HG02571 (cell line): ENCODE results near the gene POLR2E.

Source experiments
- ATAC-seq: cut with Tn5 transposase; IDR thresholded peaks from one replicate; pipeline ENCODE4 v1.9.1; 2021; ENCODE audit warnings: mild to moderate bottlenecking, moderate library complexity; ENCODE audit not compliant: unreplicated experiment

The POLR2E gene

GRCh38 chr19:1082165-1082927 is 12.8 kb downstream of the POLR2E start:
- no peak for ATAC-seq

GRCh38 chr19:1081301-1082164 is 13.6 kb downstream of the POLR2E start:
- ATAC-seq = no peak

GRCh38 chr19:1080360-1081161 is 14.6 kb downstream of the POLR2E start:
- no peak for ATAC-seq

- no peak for ATAC-seq
Observed at GRCh38 chr19:1079566-1080111, 15.5 kb downstream of the POLR2E start.

- peak; percentile 47 for ATAC-seq
Observed at GRCh38 chr19:1076951-1077350, 18.2 kb downstream of the POLR2E start.

- no peak for ATAC-seq
Observed at GRCh38 chr19:1076046-1076386, 19.2 kb downstream of the POLR2E start.

GRCh38 chr19:1074544-1075283 is 20.5 kb downstream of the POLR2E start:
- peak; percentile 41 for ATAC-seq

- no peak for ATAC-seq
Observed at GRCh38 chr19:1073956-1074517, 21.1 kb downstream of the POLR2E start.

GRCh38 chr19:1073063-1073955 is 21.9 kb downstream of the POLR2E start:
- no peak for ATAC-seq

- ATAC-seq = no peak
Observed at GRCh38 chr19:1072371-1073015, 22.7 kb downstream of the POLR2E start.

- no peak for ATAC-seq
Observed at GRCh38 chr19:1070931-1071791, 24.0 kb downstream of the POLR2E start.

GRCh38 chr19:1070576-1070930 is 24.6 kb downstream of the POLR2E start:
- ATAC-seq = no peak

GRCh38 chr19:1069009-1069779 is 26.0 kb downstream of the POLR2E start:
- no peak for ATAC-seq

GRCh38 chr19:1068009-1069001 is 26.9 kb downstream of the POLR2E start:
- ATAC-seq = no peak

GRCh38 chr19:1067341-1067957 is 27.7 kb downstream of the POLR2E start:
- no peak for ATAC-seq
